Ectodermal cell (in vitro differentiated cells): ENCODE measurements around the gene ANKRD13D.

ENCODE experiments used
- H3K27ac ChIP-seq: 2 replicates; pipeline ENCODE4 v1.7.0; 2013; ENCODE audit warnings: mild to moderate bottlenecking, low read depth, low read length; ENCODE audit not compliant: insufficient read depth, poor library complexity, severe bottlenecking
- H3K27me3 ChIP-seq: 2 replicates; pipeline ENCODE4 v1.7.0; 2013; ENCODE audit warnings: mild to moderate bottlenecking, low read length; ENCODE audit not compliant: insufficient read depth, control insufficient read depth, poor library complexity, severe bottlenecking
- H3K36me3 ChIP-seq: one replicate; pipeline ENCODE4 v1.7.0; 2013; ENCODE audit warnings: low read length; ENCODE audit not compliant: control insufficient read depth, insufficient read depth
- H3K4me1 ChIP-seq: one replicate; pipeline ENCODE4 v1.7.0; 2013; ENCODE audit warnings: low read length; ENCODE audit not compliant: control insufficient read depth, insufficient read depth
- H3K4me3 ChIP-seq: 2 replicates; pipeline ENCODE4 v1.7.0; 2013; ENCODE audit warnings: low read depth, low read length, control low read depth; ENCODE audit not compliant: insufficient read depth
- H3K9me3 ChIP-seq: 2 replicates; pipeline ENCODE4 v1.7.0; 2013; ENCODE audit warnings: mild to moderate bottlenecking, low read length, moderate library complexity; ENCODE audit not compliant: control insufficient read depth
- WGBS, 2 experiments: methylation state at CpG; one replicate each; pipeline ENCODE4 v1.1.7; 2013; ENCODE audit warnings: missing lambda C conversion rate in 2 of 2; 5-methylcytosine and 5-hydroxymethylcytosine counted together

ANKRD13D gene

GRCh38 chr11:67307545-67308001 lies 18.5 kb downstream of the ANKRD13D start:
- Histone ChIP-seq H3K4me1 (peaks cover 8% of the 10 kb centered on the region), H3K27ac (no peak overlapping the region), H3K4me3 (no peak overlapping the region), H3K9me3 (no peaks in the 10 kb centered on the region), H3K36me3 (no peaks in the 10 kb centered on the region), H3K27me3 (peaks cover 19% of the 10 kb centered on the region)
- 93 to 95% methylated on average over 12 of the region's 12 CpGs for WGBS, 2 experiments

GRCh38 chr11:67308031-67308866 lies 19.1 kb downstream of the ANKRD13D start:
- no peak overlapping the region for H3K27ac ChIP-seq
- H3K4me1 ChIP-seq = peaks cover 6% of the 10 kb centered on the region
- 90% methylated on average over 20 of the region's 20 CpGs for WGBS, 2 experiments
- peaks cover 15% of the 10 kb centered on the region for H3K27me3 ChIP-seq
- no peaks in the 10 kb centered on the region for H3K9me3 ChIP-seq
- no peaks in the 10 kb centered on the region for H3K36me3 ChIP-seq
- H3K4me3 ChIP-seq = no peak overlapping the region

- Histone ChIP-seq H3K4me3 (no peak overlapping the region), H3K27ac (no peak overlapping the region), H3K9me3 (no peaks in the 10 kb centered on the region), H3K27me3 (peaks cover 6% of the 10 kb centered on the region), H3K4me1 (peaks cover 4% of the 10 kb centered on the region), H3K36me3 (no peaks in the 10 kb centered on the region)
- WGBS, 2 experiments = 95 to 96% methylated on average over 11 of the region's 11 CpGs
These were observed 20.1 kb downstream of the ANKRD13D start for GRCh38 chr11:67309166-67309565.

DNA sequence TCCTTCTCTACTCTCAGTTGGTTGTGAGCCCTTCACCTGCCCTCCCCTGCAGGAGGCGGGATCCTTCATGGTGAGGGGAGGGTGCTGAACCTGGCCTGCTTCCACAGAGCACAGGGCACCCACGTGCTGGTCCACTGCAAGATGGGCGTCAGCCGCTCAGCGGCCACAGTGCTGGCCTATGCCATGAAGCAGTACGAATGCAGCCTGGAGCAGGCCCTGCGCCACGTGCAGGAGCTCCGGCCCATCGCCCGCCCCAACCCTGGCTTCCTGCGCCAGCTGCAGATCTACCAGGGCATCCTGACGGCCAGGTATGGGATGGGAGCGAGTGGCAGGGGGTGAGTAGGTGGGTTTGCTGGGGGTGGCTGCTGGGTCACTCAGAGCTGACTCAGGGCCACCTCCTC lies 20.6 kb downstream of the ANKRD13D start:
- Histone ChIP-seq H3K27me3 (peaks cover 1% of the 10 kb centered on the region), H3K27ac (no peak overlapping the region), H3K4me3 (no peak overlapping the region), H3K4me1 (no peaks in the 10 kb centered on the region), H3K36me3 (no peaks in the 10 kb centered on the region), H3K9me3 (no peaks in the 10 kb centered on the region)
- 96% methylated on average over 14 of the region's 14 CpGs for whole genome bisulfite sequencing, 2 experiments

DNA sequence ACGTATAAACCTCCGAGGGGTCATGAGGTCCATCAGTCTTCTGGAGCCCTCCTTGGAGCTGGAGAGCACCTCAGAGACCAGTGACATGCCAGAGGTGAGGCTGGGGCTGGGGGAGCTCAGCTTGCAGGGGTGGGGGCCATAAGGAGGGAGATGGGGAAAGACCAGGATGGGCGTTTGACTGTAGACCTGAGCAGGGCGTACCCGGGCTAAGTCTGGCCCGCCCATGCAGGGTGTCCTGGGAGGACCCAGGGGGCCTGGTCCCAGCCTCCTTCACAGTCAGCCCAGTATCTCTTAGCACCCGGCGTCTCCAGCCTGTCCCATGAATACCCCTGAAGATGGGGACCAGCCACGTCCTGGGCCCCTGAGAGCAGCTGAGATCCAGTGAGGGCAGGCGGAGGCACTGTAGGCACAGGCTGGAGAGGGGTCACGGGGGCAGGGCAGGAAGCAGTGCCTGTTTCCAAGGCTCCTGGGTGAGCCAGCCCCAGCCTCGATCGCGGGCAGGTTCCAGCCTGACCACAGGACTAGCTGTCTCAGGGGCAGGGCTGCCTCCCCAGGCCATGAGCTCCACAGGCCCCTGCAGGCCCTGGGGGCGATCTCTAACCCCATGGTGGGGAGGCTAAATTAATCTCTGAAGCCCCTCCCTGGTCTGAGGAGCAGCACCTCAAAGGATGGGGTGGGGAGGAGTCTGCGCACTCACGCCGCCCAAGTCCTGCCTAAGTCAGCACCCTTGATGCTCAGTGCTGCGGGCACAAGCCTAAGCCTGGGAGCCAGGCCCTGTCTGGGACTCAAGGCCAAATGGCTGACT lies 21.3 kb downstream of the ANKRD13D start:
- WGBS, 2 experiments = 92 to 93% methylated on average over 19 of the region's 19 CpGs
- Histone ChIP-seq H3K4me1 (no peaks in the 10 kb centered on the region), H3K27me3 (peaks cover 1% of the 10 kb centered on the region), H3K9me3 (no peaks in the 10 kb centered on the region), H3K27ac (no peak overlapping the region), H3K36me3 (no peaks in the 10 kb centered on the region), H3K4me3 (no peak overlapping the region)

- no peaks in the 10 kb centered on the region for H3K36me3 ChIP-seq
- H3K4me3 ChIP-seq = no peak overlapping the region
- peaks cover 3% of the 10 kb centered on the region for H3K27me3 ChIP-seq
- H3K9me3 ChIP-seq = no peaks in the 10 kb centered on the region
- H3K27ac ChIP-seq = no peak overlapping the region
- WGBS, 2 experiments = 90 to 91% methylated on average over 18 of the region's 18 CpGs
- H3K4me1 ChIP-seq = no peaks in the 10 kb centered on the region
These were observed 22.0 kb downstream of the ANKRD13D start for GRCh38 chr11:67311051-67311555.

- Histone ChIP-seq H3K4me1 (no peaks in the 10 kb centered on the region), H3K9me3 (no peaks in the 10 kb centered on the region), H3K27ac (no peak overlapping the region), H3K27me3 (peaks cover 3% of the 10 kb centered on the region), H3K4me3 (no peak overlapping the region), H3K36me3 (no peaks in the 10 kb centered on the region)
- 85 to 87% methylated on average over 15 of the region's 15 CpGs for WGBS, 2 experiments
These were observed 22.5 kb downstream of the ANKRD13D start for GRCh38 chr11:67311556-67312082.

DNA sequence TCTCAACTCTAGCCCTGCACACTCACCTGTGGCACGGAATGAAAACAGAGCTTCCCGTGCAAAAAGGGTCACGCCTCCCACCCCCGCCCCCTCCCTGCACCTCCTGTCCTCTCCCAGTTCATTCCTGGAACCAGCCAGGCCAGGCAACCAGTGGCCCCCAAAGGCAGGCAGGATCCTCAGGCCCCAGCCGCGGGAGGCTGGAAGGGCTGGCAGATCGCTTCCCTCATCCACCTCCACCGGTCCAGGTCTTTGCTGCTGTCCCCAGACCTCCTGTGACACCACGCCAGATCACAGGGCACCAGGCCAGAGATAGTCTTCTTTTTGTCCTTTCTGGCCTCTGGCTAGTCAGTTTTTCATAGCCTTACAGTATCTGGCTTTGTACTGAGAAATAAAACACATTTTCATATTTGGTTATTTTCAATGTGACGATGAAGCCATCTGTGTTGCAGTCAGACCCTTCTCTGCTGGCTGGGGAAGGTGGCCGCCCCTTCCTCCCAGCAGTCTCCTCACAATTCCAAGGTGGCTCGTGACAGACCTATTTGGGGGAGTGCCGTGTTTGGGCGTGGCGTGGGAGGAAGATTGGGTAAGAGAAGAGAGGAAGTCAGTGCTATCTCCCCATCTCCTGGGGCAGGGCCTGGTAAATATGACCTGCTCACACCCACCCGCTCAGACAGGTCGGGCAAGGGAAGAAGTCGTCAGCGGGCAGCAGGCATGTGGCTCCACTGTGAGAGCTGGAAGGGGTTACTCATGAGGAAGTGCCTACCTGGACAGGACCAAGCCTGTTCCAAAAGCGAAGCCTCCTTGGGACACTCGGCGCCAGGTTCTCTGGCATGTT lies 23.3 kb downstream of the ANKRD13D start:
- H3K9me3 ChIP-seq = no peaks in the 10 kb centered on the region
- no peak overlapping the region for H3K27ac ChIP-seq
- H3K4me3 ChIP-seq = no peak overlapping the region
- no peaks in the 10 kb centered on the region for H3K4me1 ChIP-seq
- H3K27me3 ChIP-seq = peaks cover 3% of the 10 kb centered on the region
- H3K36me3 ChIP-seq = no peaks in the 10 kb centered on the region
- WGBS, 2 experiments = 89 to 91% methylated on average over 22 of the region's 22 CpGs

DNA sequence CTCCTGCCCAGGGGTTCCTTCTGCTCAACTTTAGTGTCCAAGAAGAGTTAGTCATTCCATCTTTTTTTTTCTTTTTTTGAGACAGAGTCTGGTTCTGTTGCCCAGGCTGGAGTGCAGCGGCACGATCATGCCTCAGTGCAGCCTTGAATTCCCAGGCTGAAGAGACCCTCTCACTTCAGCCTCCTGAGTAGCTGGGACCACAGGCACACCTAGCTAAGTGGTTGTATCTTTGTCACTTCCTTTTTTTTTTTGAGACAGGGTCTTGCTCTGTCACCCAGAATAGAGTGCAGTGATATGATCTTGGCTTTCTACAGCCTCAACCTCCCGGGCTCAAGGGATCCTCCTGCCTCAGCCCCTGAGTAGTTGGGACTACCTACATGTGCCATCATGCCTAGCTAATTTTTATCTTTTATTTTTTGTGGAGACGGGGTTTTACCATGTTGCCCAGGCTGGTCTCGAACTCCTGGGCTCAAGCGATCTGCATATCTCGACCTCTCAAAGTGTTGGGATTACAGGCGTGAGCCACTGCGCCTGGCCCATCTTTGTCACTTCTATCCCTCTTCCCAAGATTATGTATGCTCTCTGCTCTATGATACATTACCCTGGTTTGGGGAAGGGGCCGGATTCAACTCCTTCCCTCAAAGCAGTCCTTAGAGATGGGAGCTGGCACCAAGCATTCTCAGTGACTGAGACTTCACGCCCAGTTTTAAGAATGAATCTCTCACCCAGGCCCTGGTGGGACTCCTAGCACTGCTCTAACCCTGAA lies 24.2 kb downstream of the ANKRD13D start:
- Histone ChIP-seq H3K4me1 (no peaks in the 10 kb centered on the region), H3K27ac (no peak overlapping the region), H3K4me3 (no peak overlapping the region), H3K27me3 (peaks cover 9% of the 10 kb centered on the region), H3K9me3 (no peaks in the 10 kb centered on the region), H3K36me3 (no peaks in the 10 kb centered on the region)
- 93% methylated on average over 11 of the region's 11 CpGs for WGBS, 2 experiments
